Measurements from ENCODE around the gene TECTB.

GRCh38 chr10:112336556-112337201 lies 53.5 kb downstream of the TECTB start:
- TF ChIP-seq SUZ12 (IDR thresholded peaks at IDR 0.05; ENCODE audit: extremely low read depth, insufficient read depth, insufficient read length) (no peak), ZNF274 (IDR thresholded peaks at IDR 0.05; ENCODE audit: low read depth, low read length) (no peak)
